ENCODE measurements around the gene ADH5.
"Not testable (repeated sequence)": the region's sequence is repeated elsewhere in the genome, so short reads cannot be mapped to it uniquely, and the experiment has no call there.

The ADH5 gene

DNA sequence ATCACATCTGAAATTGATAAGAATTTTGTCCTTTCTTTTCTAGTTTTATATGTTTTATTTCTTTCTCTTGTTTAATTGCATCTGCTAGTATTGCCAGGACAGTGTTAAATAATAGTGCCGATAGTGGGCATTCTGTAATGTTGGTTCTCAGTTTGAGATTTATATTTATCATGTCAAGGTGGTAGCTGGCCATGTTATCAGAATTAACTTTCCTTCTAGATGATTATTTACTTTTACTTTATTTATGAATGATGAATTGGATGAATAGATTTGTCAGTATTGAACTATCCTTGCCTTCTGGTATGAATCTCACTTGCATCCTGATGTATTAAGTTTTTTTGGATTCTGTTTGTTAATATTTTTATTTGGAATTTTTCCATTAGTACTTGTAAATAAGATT is 50.4 kb downstream of the ADH5 start:
- no peak overlapping the region for H3K4me3 ChIP-seq (ENCODE audit: low read depth, low read length)

DNA sequence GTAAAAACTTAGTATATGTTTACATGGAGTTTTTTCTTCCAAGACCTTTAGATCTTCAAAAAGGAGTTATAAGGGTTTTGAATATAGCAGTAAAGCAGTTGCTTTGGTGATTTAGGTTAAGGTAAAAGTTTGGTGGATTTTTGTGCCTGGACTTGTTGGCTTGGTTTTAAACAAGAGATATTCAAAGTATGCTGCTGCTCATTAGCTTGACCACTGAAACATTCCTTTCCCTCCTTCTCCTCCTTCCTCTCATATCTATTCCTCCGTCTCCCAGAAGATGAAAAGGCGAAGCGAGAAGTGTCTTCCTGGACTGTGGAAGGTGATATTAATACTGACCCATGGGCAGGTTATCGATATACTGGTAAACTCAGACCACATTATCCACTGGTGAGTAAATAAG is 54.6 kb downstream of the ADH5 start:
- H3K4me3 ChIP-seq (ENCODE audit: low read depth, low read length), result no peak overlapping the region

GRCh38 chr4:99029852-99030251 is 58.7 kb downstream of the ADH5 start:
- no peak overlapping the region for H3K4me3 ChIP-seq (ENCODE audit: low read depth, low read length)

- no peak overlapping the region for H3K4me3 ChIP-seq (ENCODE audit: low read depth, low read length)
These were observed 59.4 kb downstream of the ADH5 start for GRCh38 chr4:99029018-99029735.

DNA sequence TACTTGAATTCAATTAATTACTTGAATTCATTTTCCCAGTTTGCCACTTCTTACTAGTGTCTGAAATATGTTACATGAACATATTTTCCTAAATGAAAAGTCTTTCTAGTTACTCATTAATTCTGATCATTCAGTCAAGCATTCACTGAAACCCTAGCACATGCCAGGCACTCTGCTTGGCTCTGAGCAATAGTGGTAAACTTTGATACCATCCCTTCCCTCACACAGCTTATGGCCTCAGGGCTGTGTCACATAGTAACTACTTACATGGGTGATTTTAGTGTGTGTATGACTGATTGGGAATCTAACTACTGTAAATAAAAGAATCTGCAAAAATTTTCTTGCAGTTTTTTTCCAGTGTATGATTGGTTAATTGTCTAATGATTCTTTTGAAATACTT is 60.4 kb downstream of the ADH5 start:
- no peak overlapping the region for H3K4me3 ChIP-seq (ENCODE audit: low read depth, low read length)

DNA sequence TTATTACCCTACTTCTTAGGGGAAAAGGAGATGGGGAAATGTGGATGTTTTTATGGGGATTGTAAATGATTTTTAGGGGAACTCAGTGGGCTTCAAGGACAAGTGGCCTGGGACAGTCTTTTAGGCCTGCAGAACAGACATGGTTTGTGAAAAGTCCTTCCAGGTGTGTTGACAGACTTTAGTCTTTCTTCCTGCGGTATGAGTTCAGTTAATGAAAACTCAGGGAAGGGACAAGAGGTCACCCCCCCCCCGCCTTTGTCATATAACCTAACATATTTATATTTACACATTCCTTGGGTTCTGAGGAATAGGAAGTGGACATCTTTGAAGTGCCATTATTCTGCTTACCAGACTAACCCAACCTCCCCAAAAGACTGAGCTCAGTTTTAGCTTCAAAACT is 61.3 kb downstream of the ADH5 start:
- H3K4me3 ChIP-seq (ENCODE audit: low read depth, low read length), result no peak overlapping the region

GRCh38 chr4:99025506-99025905 is 63.1 kb downstream of the ADH5 start:
- no peak overlapping the region for H3K4me3 ChIP-seq (ENCODE audit: low read depth, low read length)

DNA sequence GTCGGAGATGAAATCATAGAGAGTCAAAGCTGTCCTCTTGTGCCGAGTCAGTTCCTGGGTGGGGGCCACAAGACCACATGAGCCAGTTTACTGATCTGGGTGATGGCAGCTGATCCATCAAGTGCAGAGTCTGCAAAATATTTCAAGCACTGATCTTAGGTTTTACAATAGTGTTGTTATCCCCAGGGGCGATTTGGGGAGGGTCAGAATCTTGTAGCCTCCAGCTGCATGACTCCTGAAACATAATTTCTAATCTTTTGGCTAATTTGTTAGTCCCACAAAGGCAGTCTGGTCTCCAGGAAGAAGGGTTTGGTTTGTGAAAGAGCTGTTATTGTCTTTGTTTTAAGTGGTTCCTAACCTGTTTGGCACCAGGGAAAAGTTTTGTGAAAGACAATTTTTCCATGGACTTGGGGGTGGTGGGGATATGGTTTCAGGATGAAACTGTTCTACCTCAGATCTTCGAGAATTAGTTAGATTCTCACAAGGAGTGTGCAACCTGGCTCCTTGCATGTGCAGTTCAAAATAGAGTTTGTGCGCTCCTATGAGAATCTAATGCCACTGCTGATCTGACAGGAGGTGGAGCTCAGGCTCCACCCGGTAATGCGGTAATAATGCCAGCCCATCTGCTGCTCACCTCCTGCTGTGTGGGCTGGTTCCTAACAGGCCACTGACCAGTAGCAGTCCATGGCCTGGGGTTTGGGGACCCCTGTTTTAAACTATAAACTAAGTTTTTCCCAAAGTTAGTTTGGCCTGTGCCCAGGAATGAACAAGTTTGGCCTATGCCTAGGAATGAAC is 63.9 kb downstream of the ADH5 start:
- no peak overlapping the region for H3K4me3 ChIP-seq (ENCODE audit: low read depth, low read length)

DNA sequence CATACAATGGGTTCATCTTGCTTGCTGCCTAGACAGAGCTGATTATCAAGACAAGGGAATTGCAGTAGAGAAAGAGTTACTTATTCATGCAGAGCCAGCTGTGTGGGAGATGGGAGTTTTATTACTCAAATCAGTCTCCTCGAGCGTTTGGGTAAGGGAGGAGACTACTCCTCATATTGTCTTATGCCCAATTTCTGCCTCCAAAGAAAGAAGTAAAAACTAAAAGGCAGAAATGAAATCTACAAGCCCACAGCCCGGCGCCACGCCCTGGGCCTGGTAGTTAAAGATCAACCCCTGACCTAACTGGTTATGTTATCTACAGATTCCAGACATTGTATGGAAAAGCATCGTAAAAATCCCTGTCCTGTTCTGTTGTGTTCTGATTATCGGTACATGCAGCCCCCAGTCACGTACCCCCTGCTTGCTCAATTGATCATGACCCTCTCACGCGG is 64.8 kb downstream of the ADH5 start:
- not testable (repeated sequence) for H3K4me3 ChIP-seq (ENCODE audit: low read depth, low read length)

GRCh38 chr4:99022566-99022965 is 66.0 kb downstream of the ADH5 start:
- no peak overlapping the region for H3K4me3 ChIP-seq (ENCODE audit: low read depth, low read length)

DNA sequence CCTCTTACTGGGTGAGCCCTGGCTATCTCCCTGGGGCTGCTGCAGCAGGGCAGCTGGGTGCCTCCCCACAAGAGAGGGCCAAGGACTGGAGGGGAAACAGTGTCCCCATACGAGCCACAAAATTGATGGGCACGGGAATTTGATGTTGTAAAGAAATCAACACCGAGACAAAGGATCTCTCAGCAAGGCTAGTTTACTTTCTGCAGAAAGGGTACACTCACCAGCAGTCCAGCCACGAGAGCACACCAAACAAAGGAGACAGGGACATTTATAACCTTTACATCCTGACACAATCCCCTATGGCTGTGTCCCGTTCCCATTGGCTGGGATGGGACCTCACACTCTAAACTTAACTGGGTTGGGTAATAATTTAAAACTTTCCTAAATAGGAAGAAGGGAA is 67.2 kb downstream of the ADH5 start:
- no peak overlapping the region for H3K4me3 ChIP-seq (ENCODE audit: low read depth, low read length)
